ENCODE measurements around the gene FOXN3. TPM values are rescaled to one million over a fixed set of nuclear protein-coding genes. Genes with fewer than 3 reads are reported as not detected.

FOXN3 gene
- total and polyA plus RNA-seq, 2 donors (not counting 3 experiments of a cell fraction or from before 2014, with no cell fraction given) = 16.9 to 41.8 TPM

- no peaks in the 10 kb centered on the region for H3K9me3 ChIP-seq (replicated peaks; ENCODE audit: control insufficient read depth, insufficient read depth, low read length)
- POLR2A ChIA-PET = no interaction called here
- no peak overlapping the region for H3K27ac ChIP-seq (ENCODE audit: insufficient read depth, low read depth, low read length)
- CTCF ChIA-PET = no interaction called here
- intact Hi-C loops (cut with micrococcal nuclease) = no loop called here
- H3K9me1 ChIP-seq (replicated peaks; ENCODE audit: control insufficient read depth, extremely low read depth, insufficient read depth, low read length) = no peaks in the 10 kb centered on the region
- H3K4me2 ChIP-seq (ENCODE audit: insufficient read depth, low read length) = no peak overlapping the region
- no peak overlapping the region for H3K4me3 ChIP-seq (replicated peaks in 1 of 3; ENCODE audit: insufficient read depth in 1 of 3, low read depth in 1 of 3, low read length in 3 of 3)
- no peaks in the 10 kb centered on the region for H3K36me3 ChIP-seq (ENCODE audit: control insufficient read depth in 2 of 2, extremely low read depth in 1 of 2, insufficient read depth in 2 of 2, low read length in 2 of 2)
- DNase-seq (ENCODE audit: low read depth, low spot score) (no peak), FAIRE-seq (no peak)
- no peak overlapping the region for H2AFZ ChIP-seq (ENCODE audit: low read depth, low read length)
- dilution Hi-C loops (cut with MboI; ENCODE audit: extremely low pct_ligation_motif_present, low sequenced_read_pairs) = no loop called here
- no TSS peak for BruUV-seq (replicated peaks)
- H3K79me2 ChIP-seq (ENCODE audit: control insufficient read depth, insufficient read depth, low read length) = peaks cover 2% of the 10 kb centered on the region
- no peaks in the 10 kb centered on the region for H4K20me1 ChIP-seq (replicated peaks; ENCODE audit: control insufficient read depth, extremely low read depth, insufficient read depth, low read length)
- no peak overlapping the region for H3K9ac ChIP-seq (replicated peaks; ENCODE audit: extremely low read depth, insufficient read depth, low read length)
- no peaks in the 10 kb centered on the region for H3K4me1 ChIP-seq (ENCODE audit: control insufficient read depth, extremely low read depth, insufficient read depth, low read length)
- TF ChIP-seq JUN (IDR thresholded peaks at IDR 0.05; ENCODE audit: borderline replicate concordance, insufficient read depth, insufficient read length, low read depth) = no peak
- no peak for TF ChIP-seq POLR2AphosphoS5 (IDR thresholded peaks at IDR 0.05; ENCODE audit: insufficient read depth, low read depth, low read length)
- TF ChIP-seq EZH2 (IDR thresholded peaks at IDR 0.05; ENCODE audit: borderline replicate concordance, low read depth, low read length, severe bottlenecking) = no peak
- no peak for TF ChIP-seq CTCF (IDR thresholded peaks at IDR 0.05; ENCODE audit: extremely low read depth in 1 of 2, insufficient read depth in 1 of 2, low read depth in 1 of 2, low read length in 2 of 2)
- TF ChIP-seq, protein P1, sequence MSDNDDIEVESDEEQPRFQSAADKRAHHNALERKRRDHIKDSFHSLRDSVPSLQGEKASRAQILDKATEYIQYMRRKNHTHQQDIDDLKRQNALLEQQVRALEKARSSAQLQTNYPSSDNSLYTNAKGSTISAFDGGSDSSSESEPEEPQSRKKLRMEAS (IDR thresholded peaks at IDR 0.05; ENCODE audit: insufficient read depth, insufficient read length) = no peak
- no peak for TF ChIP-seq GATA2 (IDR thresholded peaks at IDR 0.05; ENCODE audit: insufficient read depth, insufficient read length, low read depth, low read length)
- no peak for TF ChIP-seq POLR2A (IDR thresholded peaks at IDR 0.05; ENCODE audit: low read depth, low read length)
- TF ChIP-seq MYC (IDR thresholded peaks at IDR 0.05; ENCODE audit: low read depth, low read length) = no peak
- H3K27me3 ChIP-seq (ENCODE audit: control insufficient read depth in 2 of 2, insufficient read depth in 2 of 2, low read length in 2 of 2) = no peaks in the 10 kb centered on the region
These were observed 49.9 kb downstream of the FOXN3 start for GRCh38 chr14:89366864-89367778.
